H1 (cell line): ENCODE data around the gene FOLR3. TPM values are rescaled to one million over a fixed set of nuclear protein-coding genes. Genes with fewer than 3 reads are reported as not detected.

ENCODE experiments used
- CTCF ChIP-seq, 3 experiments: IDR thresholded peaks; 1 replicate in 2 of 3; 2 replicates in 1 of 3; pipeline versions ENCODE4 v1.5.1 to v1.6.1; 2011; ENCODE audit warnings: low read length in 3 of 3, mild to moderate bottlenecking in 3 of 3, inconsistent platforms in 2 of 3, low read depth in 1 of 3, moderate library complexity in 1 of 3; ENCODE audit not compliant: insufficient read depth in 1 of 3; ENCODE audit errors: control extremely low read depth in 1 of 3
- SP4 ChIP-seq: IDR thresholded peaks from 2 replicates; pipeline ENCODE4 v1.6.1; 2012; ENCODE audit warnings: low read length, inconsistent platforms
- polyA plus RNA-seq, 7 experiments: library from polyadenylated mRNA; depleted of rRNA in 3 of 7; stranded (reverse) in 5 of 7; unstranded in 2 of 7; fragments of >200 nt in 5 of 7; fragments of 200-250 nt in 2 of 7; gene quantifications; 1 replicate in 5 of 7; 2 replicates in 1 of 7; 4 replicates in 1 of 7; pipeline versions ENCODE4 v1.2.1 to v1.2.3, GENCODE V29; 2011 to 2013; ENCODE audit warnings: missing spikeins in 2 of 7, mixed read lengths in 2 of 7
- total RNA-seq: library from RNA; stranded (reverse); fragmentation: NEBNext Ultra II Directional; extraction: Animal tissue kit (Norgen Biotek cat#: 25700); gene quantifications from 2 replicates; pipeline ENCODE4 v1.2.1, GENCODE V29; 2021
- TF ChIP-seq, protein P1 (sequence below): IDR thresholded peaks from 2 replicates; pipeline ENCODE4 v1.6.1; 2011; ENCODE audit warnings: low read length, improper control_type of control experiment

Gene FOLR3
- total and polyA plus RNA-seq, 2 of the 8 experiments (the other 6 are each of a cell fraction or from before 2014, with no cell fraction given), result not detected

DNA sequence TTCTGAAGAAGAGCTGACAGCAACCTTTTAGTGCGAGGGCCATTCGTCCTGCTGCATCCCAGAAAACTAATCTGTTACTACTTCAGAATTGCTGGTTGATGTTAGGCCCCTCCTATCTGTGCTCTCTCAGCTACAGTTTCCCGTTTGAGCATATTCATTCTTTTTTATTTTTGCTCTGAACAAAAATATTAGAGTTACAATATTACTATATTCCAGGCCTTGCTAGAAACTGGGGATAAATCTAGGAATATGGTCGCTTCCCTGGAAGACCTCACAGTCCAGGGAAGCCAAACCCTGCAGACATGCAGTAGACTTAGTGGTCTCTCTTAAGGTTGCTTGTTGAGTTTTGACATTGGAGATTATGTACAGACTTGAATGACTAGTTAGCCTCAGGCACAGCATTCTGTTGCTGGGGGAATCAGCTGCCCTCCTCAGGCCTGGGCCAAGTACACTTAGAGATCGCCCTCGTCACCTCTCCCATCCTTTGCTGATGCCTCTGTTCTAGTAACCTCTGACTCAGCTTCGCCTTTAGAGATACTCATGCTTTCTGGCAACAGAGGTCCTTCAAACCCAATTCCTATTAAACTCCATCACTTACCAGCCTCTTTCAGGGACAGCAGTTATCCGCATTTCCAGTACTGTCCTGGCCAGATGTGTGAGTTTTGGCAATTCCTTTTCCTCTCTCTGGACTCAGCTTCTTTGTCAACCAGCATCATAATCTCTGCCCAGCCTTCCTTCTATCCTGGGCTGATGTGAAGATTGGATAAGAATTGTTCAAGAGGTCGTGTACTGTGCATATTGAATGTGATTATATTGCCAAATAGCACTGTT is 22.3 kb upstream of the FOLR3 start (continued):
- TF ChIP-seq CTCF (IDR thresholded peaks at IDR 0.05; ENCODE audit: control extremely low read depth in 1 of 3, insufficient read depth in 1 of 3, low read depth in 1 of 3, low read length in 3 of 3) (no peak), SP4 (no peak)
- TF ChIP-seq, protein P1, sequence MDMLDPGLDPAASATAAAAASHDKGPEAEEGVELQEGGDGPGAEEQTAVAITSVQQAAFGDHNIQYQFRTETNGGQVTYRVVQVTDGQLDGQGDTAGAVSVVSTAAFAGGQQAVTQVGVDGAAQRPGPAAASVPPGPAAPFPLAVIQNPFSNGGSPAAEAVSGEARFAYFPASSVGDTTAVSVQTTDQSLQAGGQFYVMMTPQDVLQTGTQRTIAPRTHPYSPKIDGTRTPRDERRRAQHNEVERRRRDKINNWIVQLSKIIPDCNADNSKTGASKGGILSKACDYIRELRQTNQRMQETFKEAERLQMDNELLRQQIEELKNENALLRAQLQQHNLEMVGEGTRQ, result no peak
